CD4-positive, alpha-beta memory T cell (primary cell): ENCODE data around the gene C16orf90. TPM values are rescaled to one million over a fixed set of nuclear protein-coding genes. Genes with fewer than 3 reads are reported as not detected.
A peak's percentile ranks its signal among the peaks of the same experiment; 100 is the strongest.

ENCODE experiments used
- CTCF ChIA-PET: fragments of 350-600 bp; sonication (Branson Sonifier 250); formaldehyde crosslinking; loops from one replicate; lab custom pipeline; 2021; ENCODE audit warnings: inconsistent platforms; ENCODE audit not compliant: partially characterized antibody; lab: Charles Lee
- POLR2A ChIA-PET: fragments of 350-600 bp; sonication (Branson Sonifier 250); formaldehyde crosslinking; loops from one replicate; lab custom pipeline; 2021; ENCODE audit not compliant: partially characterized antibody; lab: Charles Lee
- DNase-seq, 5 donors: peaks; one replicate each; pipeline versions ENCODE4 v3.0.0 to v3.0.0-alpha.2; 2020 to 2022; ENCODE audit warnings: mixed read lengths in 1 of 5
- H3K27ac ChIP-seq: one replicate; pipeline ENCODE4 v1.7.0; 2013; ENCODE audit warnings: low read depth, low read length
- H3K27me3 ChIP-seq: 2 replicates; pipeline ENCODE4 v1.7.0; 2013; ENCODE audit warnings: mild to moderate bottlenecking, low read length, moderate library complexity; ENCODE audit not compliant: insufficient read depth
- H3K36me3 ChIP-seq: 2 replicates; pipeline ENCODE4 v1.7.0; 2013; ENCODE audit warnings: mild to moderate bottlenecking, low read length, moderate library complexity; ENCODE audit not compliant: insufficient read depth
- H3K4me1 ChIP-seq: 2 replicates; pipeline ENCODE4 v1.7.0; 2013; ENCODE audit warnings: mild to moderate bottlenecking, low read length, moderate library complexity; ENCODE audit not compliant: insufficient read depth
- H3K4me3 ChIP-seq, 2 donors: one replicate each; pipeline ENCODE4 v1.7.0; 2013; ENCODE audit warnings: low read length in 2 of 2, mild to moderate bottlenecking in 1 of 2
- H3K9me3 ChIP-seq, 2 donors: one replicate each; pipeline ENCODE4 v1.7.0; 2013; ENCODE audit warnings: low read length in 2 of 2, control low read depth in 1 of 2; ENCODE audit not compliant: control insufficient read depth in 1 of 2
- H3K27ac Mint-ChIP-seq, 7 donors: one replicate each; pipeline ENCODE4 v1.8.0; 2020 to 2021; ENCODE audit warnings: mixed read lengths in 7 of 7, mild to moderate bottlenecking in 6 of 7, inconsistent platforms in 3 of 7, moderate library complexity in 3 of 7
- H3K27me3 Mint-ChIP-seq, 2 donors: one replicate each; pipeline ENCODE4 v1.8.0; 2020 to 2021; ENCODE audit warnings: mixed read lengths in 2 of 2
- H3K36me3 Mint-ChIP-seq, 2 donors: one replicate each; pipeline ENCODE4 v1.8.0; 2020 to 2021; ENCODE audit warnings: mixed read lengths in 2 of 2, inconsistent platforms in 1 of 2, mild to moderate bottlenecking in 1 of 2
- H3K4me1 Mint-ChIP-seq, 4 donors: one replicate each; pipeline ENCODE4 v1.8.0; 2020 to 2021; ENCODE audit warnings: mixed read lengths in 4 of 4, mild to moderate bottlenecking in 1 of 4
- H3K4me3 Mint-ChIP-seq, 8 donors: one replicate each; pipeline ENCODE4 v1.8.0; 2020 to 2021; ENCODE audit warnings: mixed read lengths in 8 of 8, mild to moderate bottlenecking in 7 of 8, moderate library complexity in 6 of 8, inconsistent platforms in 3 of 8
- H3K9me3 Mint-ChIP-seq, 8 donors: one replicate each; pipeline ENCODE4 v1.8.0; 2020 to 2021; ENCODE audit warnings: mixed read lengths in 8 of 8, mild to moderate bottlenecking in 5 of 8, inconsistent platforms in 3 of 8, moderate library complexity in 1 of 8
- intact Hi-C: fragments of 100-400 bp; cut with micrococcal nuclease; formaldehyde crosslinking; loops from one replicate; pipeline ENCODE4 v1.15.1; 2023
- polyA plus RNA-seq, 2 donors: library from polyadenylated mRNA; unstranded; fragments of 300-500 nt; fragmentation: Illumina TruSeq; gene quantifications; one replicate each; pipeline ENCODE4 v1.2.3, GENCODE V29; 2021
- total RNA-seq, 2 experiments: library from RNA; stranded (reverse); gene quantifications; one replicate each; pipeline ENCODE4 v1.2.3, GENCODE V29; 2021

C16orf90 gene
- total and polyA plus RNA-seq, 4 experiments from 2014 or later: not detected

- intact Hi-C loops: no loop called here
- peaks cover 29% of the 10 kb centered on the region for H3K36me3 ChIP-seq
- POLR2A ChIA-PET: no interaction called here
Measured at GRCh38 chr16:3523281-3523680, 28.0 kb upstream of the C16orf90 start.

GRCh38 chr16:3520841-3521240 lies 25.6 kb upstream of the C16orf90 start:
- Mint-ChIP-seq H3K27me3 (no peaks in the 10 kb centered on the region), H3K4me1 (peaks cover 0 to 5% (median 1%) of the 10 kb centered on the region in 4 donors), H3K9me3 (no peaks in the 10 kb centered on the region), H3K27ac (peak overlapping the region in 1 of 7 donors; percentile 15), H3K4me3 (no peak overlapping the region), H3K36me3 (peaks cover 58 to 61% of the 10 kb centered on the region in 2 donors)
- ChIA-PET POLR2A (no interaction called here), CTCF (interaction anchor here (1.4 kb wide), 1 partner anchor 19 kb away, joined by 4 read pairs; no protein-coding TSS in a partner anchor)
- Histone ChIP-seq H3K9me3 (no peaks in the 10 kb centered on the region), H3K4me1 (no peaks in the 10 kb centered on the region), H3K27ac (no peak overlapping the region), H3K36me3 (peaks cover 31% of the 10 kb centered on the region), H3K27me3 (no peaks in the 10 kb centered on the region), H3K4me3 (no peak overlapping the region)
- intact Hi-C loops: no loop called here
- DNase-seq: no peak

More at GRCh38 chr16:3523281-3523680, 28.0 kb upstream of the C16orf90 start:
- Histone ChIP-seq H3K27ac (no peak overlapping the region), H3K4me3 (no peak overlapping the region), H3K27me3 (no peaks in the 10 kb centered on the region), H3K4me1 (no peaks in the 10 kb centered on the region), H3K9me3 (no peaks in the 10 kb centered on the region)
- Mint-ChIP-seq H3K4me3 (no peak overlapping the region), H3K36me3 (peaks cover 49 to 57% of the 10 kb centered on the region in 2 donors), H3K4me1 (peaks cover 10 to 17% (median 10%) of the 10 kb centered on the region in 4 donors), H3K27ac (no peak overlapping the region), H3K27me3 (no peaks in the 10 kb centered on the region), H3K9me3 (no peaks in the 10 kb centered on the region)
- no peak for DNase-seq
- CTCF ChIA-PET: interaction anchor here (0.9 to 1.7 kb wide), 2 partner anchors 89 to 103 kb away, joined by 3 to 4 read pairs; no protein-coding TSS in a partner anchor

DNA sequence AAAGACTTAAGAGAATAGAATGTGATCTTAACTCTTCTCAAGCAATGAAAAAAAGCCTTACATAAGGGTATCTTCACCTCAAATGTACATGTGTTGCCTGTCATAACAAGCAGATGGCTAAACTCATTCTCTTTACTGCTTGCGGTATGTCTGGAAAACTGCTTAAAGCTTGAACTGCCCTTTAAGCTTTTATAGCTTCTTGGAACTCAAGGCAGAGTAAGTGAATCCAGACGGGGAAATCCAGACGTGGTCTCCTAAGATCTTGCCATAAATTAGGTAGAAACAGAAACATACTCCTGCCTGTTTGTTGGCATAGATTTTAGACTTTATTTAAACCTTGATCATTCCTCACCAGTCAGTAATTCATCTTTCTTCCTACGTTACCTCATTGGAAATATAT lies 25.1 kb upstream of the C16orf90 start:
- H3K4me1 Mint-ChIP-seq: peaks cover 0 to 5% (median under 1%) of the 10 kb centered on the region in 4 donors
- ChIA-PET POLR2A (no interaction called here), CTCF (interaction anchor here (1.4 kb wide), 1 partner anchor 19 kb away, joined by 4 read pairs; no protein-coding TSS in a partner anchor)
- H3K4me3 ChIP-seq: no peak overlapping the region
- H3K9me3 ChIP-seq: no peaks in the 10 kb centered on the region
- peaks cover 34% of the 10 kb centered on the region for H3K36me3 ChIP-seq
- no peak overlapping the region for H3K4me3 Mint-ChIP-seq
- peaks cover 57 to 62% of the 10 kb centered on the region in 2 donors for H3K36me3 Mint-ChIP-seq
- intact Hi-C loops: no loop called here
- DNase-seq: no peak
- no peaks in the 10 kb centered on the region for H3K9me3 Mint-ChIP-seq
- H3K27ac ChIP-seq: no peak overlapping the region
- no peaks in the 10 kb centered on the region for H3K27me3 Mint-ChIP-seq
- no peak overlapping the region for H3K27ac Mint-ChIP-seq
- no peaks in the 10 kb centered on the region for H3K4me1 ChIP-seq
- H3K27me3 ChIP-seq: no peaks in the 10 kb centered on the region

DNA sequence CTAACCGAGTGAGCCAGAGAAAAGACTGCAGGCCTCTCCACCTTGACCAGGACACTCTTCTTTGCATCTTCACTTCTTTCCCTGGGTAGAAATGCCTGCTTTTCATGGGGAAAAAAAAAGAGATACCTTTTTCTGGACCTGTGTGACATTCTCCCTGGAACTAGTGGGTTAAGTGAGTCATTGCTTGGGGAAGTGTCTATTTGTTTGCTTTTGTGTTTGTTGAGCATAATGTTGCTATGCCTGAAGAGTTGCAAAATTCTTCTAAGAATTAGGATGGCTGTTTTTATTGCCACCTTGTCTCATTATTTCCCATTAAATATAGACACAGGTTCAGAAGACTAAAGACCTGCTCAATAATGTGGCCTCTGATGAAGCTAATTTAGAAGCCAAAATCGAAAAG lies 24.3 kb upstream of the C16orf90 start:
- H3K36me3 ChIP-seq: peaks cover 42% of the 10 kb centered on the region
- CTCF ChIA-PET: interaction anchor here (1.4 kb wide), 1 partner anchor 20 kb away, joined by 4 read pairs; no protein-coding TSS in a partner anchor
- H3K9me3 Mint-ChIP-seq: no peaks in the 10 kb centered on the region

GRCh38 chr16:3518986-3519348 lies 23.7 kb upstream of the C16orf90 start:
- no peaks in the 10 kb centered on the region for H3K4me1 ChIP-seq
- peaks cover 46% of the 10 kb centered on the region for H3K36me3 ChIP-seq
- H3K9me3 Mint-ChIP-seq: no peaks in the 10 kb centered on the region
- H3K27me3 ChIP-seq: no peaks in the 10 kb centered on the region
- H3K4me1 Mint-ChIP-seq: peaks cover under 1 to 5% (median 3%) of the 10 kb centered on the region in 4 donors
- no peaks in the 10 kb centered on the region for H3K27me3 Mint-ChIP-seq
- no peaks in the 10 kb centered on the region for H3K9me3 ChIP-seq
- no peak overlapping the region for H3K27ac Mint-ChIP-seq
- ChIA-PET CTCF (no interaction called here), POLR2A (interaction anchor here (0.6 kb wide), 1 partner anchor 507 kb away, joined by 3 read pairs; no protein-coding TSS in a partner anchor)
- intact Hi-C loops: no loop called here
- H3K36me3 Mint-ChIP-seq: peaks cover 61 to 65% of the 10 kb centered on the region in 2 donors
- no peak overlapping the region for H3K4me3 Mint-ChIP-seq
- no peak overlapping the region for H3K4me3 ChIP-seq
- no peak overlapping the region for H3K27ac ChIP-seq
- no peak for DNase-seq

More for the DNA sequence above, 24.3 kb upstream of the C16orf90 start:
- H3K4me1 ChIP-seq: no peaks in the 10 kb centered on the region
- H3K27ac ChIP-seq: no peak overlapping the region
- POLR2A ChIA-PET: no interaction called here
- no peaks in the 10 kb centered on the region for H3K27me3 Mint-ChIP-seq
- H3K4me3 ChIP-seq: no peak overlapping the region
- DNase-seq: no peak
- H3K4me3 Mint-ChIP-seq: peak overlapping the region in 1 of 8 donors; percentile 63
- peaks cover 56 to 62% of the 10 kb centered on the region in 2 donors for H3K36me3 Mint-ChIP-seq
- H3K4me1 Mint-ChIP-seq: peaks cover 0 to 5% (median 2%) of the 10 kb centered on the region in 4 donors
- H3K27me3 ChIP-seq: no peaks in the 10 kb centered on the region
- intact Hi-C loops: no loop called here
- H3K9me3 ChIP-seq: no peaks in the 10 kb centered on the region
- peak overlapping the region in 1 of 7 donors; percentile 67 for H3K27ac Mint-ChIP-seq

GRCh38 chr16:3518292-3518985 lies 23.1 kb upstream of the C16orf90 start:
- no peak overlapping the region for H3K4me3 ChIP-seq
- no peak overlapping the region for H3K27ac Mint-ChIP-seq
- no peaks in the 10 kb centered on the region for H3K4me1 ChIP-seq
- CTCF ChIA-PET: no interaction called here
- H3K27ac ChIP-seq: no peak overlapping the region
- H3K36me3 ChIP-seq: peaks cover 45% of the 10 kb centered on the region
- H3K27me3 Mint-ChIP-seq: no peaks in the 10 kb centered on the region
- H3K36me3 Mint-ChIP-seq: peaks cover 64 to 67% of the 10 kb centered on the region in 2 donors
- H3K4me3 Mint-ChIP-seq: no peak overlapping the region
- H3K9me3 Mint-ChIP-seq: no peaks in the 10 kb centered on the region
- peaks cover 1 to 10% (median 5%) of the 10 kb centered on the region in 4 donors for H3K4me1 Mint-ChIP-seq
- no peaks in the 10 kb centered on the region for H3K9me3 ChIP-seq
- intact Hi-C loops: no loop called here
- POLR2A ChIA-PET: interaction anchor here (0.6 kb wide), 1 partner anchor 508 kb away, joined by 3 read pairs; no protein-coding TSS in a partner anchor
- DNase-seq: no peak
- no peaks in the 10 kb centered on the region for H3K27me3 ChIP-seq

GRCh38 chr16:3515897-3516296 lies 20.6 kb upstream of the C16orf90 start:
- Mint-ChIP-seq H3K27me3 (no peaks in the 10 kb centered on the region), H3K4me1 (peaks cover 7 to 23% (median 9%) of the 10 kb centered on the region in 4 donors), H3K9me3 (no peaks in the 10 kb centered on the region), H3K36me3 (peaks cover 57 to 65% of the 10 kb centered on the region in 2 donors), H3K27ac (peak overlapping the region in 1 of 7 donors; percentile 22), H3K4me3 (no peak overlapping the region)
- ChIA-PET POLR2A (no interaction called here), CTCF (no interaction called here)
- intact Hi-C loops: no loop called here
- Histone ChIP-seq H3K4me1 (peaks cover 14% of the 10 kb centered on the region), H3K27ac (no peak overlapping the region), H3K4me3 (no peak overlapping the region), H3K27me3 (no peaks in the 10 kb centered on the region), H3K36me3 (peaks cover 43% of the 10 kb centered on the region), H3K9me3 (no peaks in the 10 kb centered on the region)
- DNase-seq: no peak
